SK-N-SH treated with all-trans-retinoic acid at 6 μM for 48 hours (cell line): ENCODE data around the gene SLCO3A1.

ENCODE experiments used
- CREB5 ChIP-seq: fragments of 250-450 bp; sonication (Bioruptor Pico); IDR thresholded peaks from 2 replicates; pipeline ENCODE4 v1.5.1; 2020; ENCODE audit warnings: low read depth, mild to moderate bottlenecking, moderate library complexity
- CSDC2 ChIP-seq: fragments of 250-450 bp; sonication (Bioruptor Pico); IDR thresholded peaks from 2 replicates; pipeline ENCODE4 v1.5.0; 2020; ENCODE audit warnings: mild to moderate bottlenecking, moderate library complexity
- GLIS3 ChIP-seq: fragments of 250-450 bp; sonication (Bioruptor Pico); IDR thresholded peaks from 2 replicates; pipeline ENCODE4 v1.5.0; 2020; ENCODE audit warnings: mild to moderate bottlenecking, moderate library complexity
- ISL1 ChIP-seq: fragments of 250-450 bp; sonication (Bioruptor Pico); IDR thresholded peaks from 2 replicates; pipeline ENCODE4 v2.1.2; 2022; ENCODE audit warnings: mild to moderate bottlenecking, moderate library complexity
- PATZ1 ChIP-seq: fragments of 250-450 bp; sonication (Bioruptor Pico); IDR thresholded peaks from 2 replicates; pipeline ENCODE4 v1.8.0; 2020; ENCODE audit warnings: mild to moderate bottlenecking, moderate library complexity, borderline replicate concordance
- PPARA ChIP-seq: fragments of 250-450 bp; sonication (Bioruptor Pico); IDR thresholded peaks from 2 replicates; pipeline ENCODE4 v1.5.0; 2020; ENCODE audit warnings: mild to moderate bottlenecking, borderline replicate concordance
- RARB ChIP-seq: fragments of 250-450 bp; sonication (Bioruptor Pico); IDR thresholded peaks from 2 replicates; pipeline ENCODE4 v1.8.0; 2021; ENCODE audit warnings: mild to moderate bottlenecking, moderate library complexity
- SNAI2 ChIP-seq: fragments of 250-450 bp; sonication (Bioruptor Pico); IDR thresholded peaks from 2 replicates; pipeline ENCODE4 v1.5.0; 2020; ENCODE audit warnings: mild to moderate bottlenecking, moderate library complexity
- ZC3H10 ChIP-seq: fragments of 250-450 bp; sonication (Bioruptor Pico); IDR thresholded peaks from 2 replicates; pipeline ENCODE4 v1.5.1; 2021; ENCODE audit warnings: mild to moderate bottlenecking, moderate library complexity
- ZFP3 ChIP-seq: fragments of 250-450 bp; sonication (Bioruptor Pico); IDR thresholded peaks from 2 replicates; pipeline ENCODE4 v1.5.0; 2020; ENCODE audit warnings: mild to moderate bottlenecking, moderate library complexity
- ZFP30 ChIP-seq: fragments of 450-650 bp; formaldehyde crosslinking; IDR thresholded peaks from 2 replicates; pipeline ENCODE4 v1.5.0; 2022; ENCODE audit warnings: mild to moderate bottlenecking, moderate library complexity
- ZNF70 ChIP-seq: fragments of 450-650 bp; formaldehyde crosslinking; IDR thresholded peaks from 2 replicates; pipeline ENCODE4 v1.5.0; 2020; ENCODE audit warnings: mild to moderate bottlenecking, moderate library complexity
- ZNF8 ChIP-seq: fragments of 450-650 bp; formaldehyde crosslinking; IDR thresholded peaks from 2 replicates; pipeline ENCODE4 v1.5.0; 2020; ENCODE audit warnings: mild to moderate bottlenecking, moderate library complexity
- TF ChIP-seq, protein P1 (sequence below): fragments of 250-450 bp; sonication (Bioruptor Pico); IDR thresholded peaks from 2 replicates; pipeline ENCODE4 v1.8.0; 2021; ENCODE audit warnings: low read depth, mild to moderate bottlenecking, moderate library complexity, borderline replicate concordance

GRCh38 chr15:92195241-92195640 is 341.7 kb downstream of the SLCO3A1 start:
- TF ChIP-seq ZFP30 (CRISPR knock-in tag): no peak
- TF ChIP-seq PPARA (CRISPR knock-in tag): no peak
- TF ChIP-seq RARB: no peak
- no peak for TF ChIP-seq GLIS3 (CRISPR knock-in tag)
- no peak for TF ChIP-seq SNAI2 (CRISPR knock-in tag)
- no peak for TF ChIP-seq PATZ1
- TF ChIP-seq ZFP3 (CRISPR knock-in tag): no peak
- TF ChIP-seq ZNF8 (CRISPR knock-in tag): no peak
- TF ChIP-seq ZNF70 (CRISPR knock-in tag): no peak
- TF ChIP-seq CREB5 (CRISPR knock-in tag): no peak
- TF ChIP-seq CSDC2 (CRISPR knock-in tag): no peak
- TF ChIP-seq ISL1 (CRISPR knock-in tag): no peak
- TF ChIP-seq, protein P1, sequence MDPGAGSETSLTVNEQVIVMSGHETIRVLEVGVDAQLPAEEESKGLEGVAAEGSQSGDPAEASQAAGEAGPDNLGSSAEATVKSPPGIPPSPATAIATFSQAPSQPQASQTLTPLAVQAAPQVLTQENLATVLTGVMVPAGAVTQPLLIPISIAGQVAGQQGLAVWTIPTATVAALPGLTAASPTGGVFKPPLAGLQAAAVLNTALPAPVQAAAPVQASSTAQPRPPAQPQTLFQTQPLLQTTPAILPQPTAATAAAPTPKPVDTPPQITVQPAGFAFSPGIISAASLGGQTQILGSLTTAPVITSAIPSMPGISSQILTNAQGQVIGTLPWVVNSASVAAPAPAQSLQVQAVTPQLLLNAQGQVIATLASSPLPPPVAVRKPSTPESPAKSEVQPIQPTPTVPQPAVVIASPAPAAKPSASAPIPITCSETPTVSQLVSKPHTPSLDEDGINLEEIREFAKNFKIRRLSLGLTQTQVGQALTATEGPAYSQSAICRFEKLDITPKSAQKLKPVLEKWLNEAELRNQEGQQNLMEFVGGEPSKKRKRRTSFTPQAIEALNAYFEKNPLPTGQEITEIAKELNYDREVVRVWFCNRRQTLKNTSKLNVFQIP (CRISPR knock-in tag): no peak
- TF ChIP-seq ZC3H10 (CRISPR knock-in tag): no peak
